H1 (cell line): ENCODE data around the gene ACTR6. TPM values are rescaled to one million over a fixed set of nuclear protein-coding genes. Genes with fewer than 3 reads are reported as not detected.

Source experiments
- ATF3 ChIP-seq: IDR thresholded peaks from 2 replicates; pipeline ENCODE4 v1.6.1; 2011; ENCODE audit warnings: low read depth, mild to moderate bottlenecking, low read length; ENCODE audit not compliant: insufficient read depth
- BCL11A ChIP-seq, 2 experiments: IDR thresholded peaks; one replicate each; pipeline ENCODE4 v1.6.1; 2011; ENCODE audit warnings: low read depth in 2 of 2, low read length in 2 of 2, mild to moderate bottlenecking in 2 of 2
- CEBPB ChIP-seq: IDR thresholded peaks from 2 replicates; pipeline ENCODE4 v1.6.1; 2012; ENCODE audit warnings: low read depth, low read length
- CTBP2 ChIP-seq: IDR thresholded peaks from 2 replicates; pipeline ENCODE4 v1.7.0; 2011; ENCODE audit warnings: borderline replicate concordance, mild to moderate bottlenecking, moderate library complexity, mixed read lengths, low read length; ENCODE audit not compliant: insufficient read depth, insufficient read length
- E2F6 ChIP-seq: IDR thresholded peaks from 2 replicates; pipeline ENCODE4 v1.6.1; 2012; ENCODE audit warnings: inconsistent platforms
- EZH2 ChIP-seq: fragments of 200-600 bp; sonication (generic); IDR thresholded peaks from 2 replicates; pipeline ENCODE4 v1.7.1; 2012; ENCODE audit warnings: low read depth, mild to moderate bottlenecking, moderate library complexity, low read length, inconsistent platforms; ENCODE audit not compliant: severe bottlenecking
- JUN ChIP-seq: IDR thresholded peaks from 2 replicates; pipeline ENCODE4 v1.6.1; 2011; ENCODE audit warnings: low read depth, mild to moderate bottlenecking, improper control_type of control experiment, low read length
- JUND ChIP-seq: IDR thresholded peaks from 2 replicates; pipeline ENCODE4 v1.6.1; 2011; ENCODE audit warnings: mild to moderate bottlenecking, improper control_type of control experiment, low read length
- MAFK ChIP-seq: IDR thresholded peaks from 2 replicates; pipeline ENCODE4 v1.6.1; 2012; ENCODE audit warnings: low read depth, mild to moderate bottlenecking, improper control_type of control experiment, low read length
- MAX ChIP-seq: IDR thresholded peaks from 2 replicates; pipeline ENCODE4 v1.6.1; 2012; ENCODE audit warnings: inconsistent platforms
- NANOG ChIP-seq: IDR thresholded peaks from 2 replicates; pipeline ENCODE4 v1.6.1; 2011; ENCODE audit warnings: low read length, low read depth, mild to moderate bottlenecking, inconsistent platforms; ENCODE audit not compliant: insufficient read depth, poor library complexity, severe bottlenecking
- PHF8 ChIP-seq: fragments of 200-600 bp; sonication (generic); conservative IDR thresholded peaks from 2 replicates; pipeline ENCODE4 v1.7.1; 2012; ENCODE audit warnings: low read depth, mild to moderate bottlenecking, inconsistent platforms, low read length, moderate library complexity
- RBBP5 ChIP-seq: IDR thresholded peaks from 2 replicates; pipeline ENCODE4 v1.7.1; 2012; ENCODE audit warnings: low read depth, mild to moderate bottlenecking, inconsistent platforms, low read length, moderate library complexity, borderline replicate concordance
- RFX5 ChIP-seq: IDR thresholded peaks from 2 replicates; pipeline ENCODE4 v1.6.1; 2011; ENCODE audit warnings: low read depth, low read length, improper control_type of control experiment, borderline replicate concordance
- SAP30 ChIP-seq: fragments of 300-600 bp; sonication (generic); IDR thresholded peaks from 2 replicates; pipeline ENCODE4 v1.7.1; 2012; ENCODE audit warnings: low read length, moderate library complexity, mild to moderate bottlenecking, inconsistent platforms; ENCODE audit not compliant: insufficient read depth, insufficient replicate concordance
- SIN3A ChIP-seq, 2 experiments: IDR thresholded peaks in 1 of 2; conservative IDR thresholded peaks in 1 of 2; 2 replicates each; pipeline ENCODE4 v1.6.1; 2011 to 2012; ENCODE audit warnings: low read length in 2 of 2, improper control_type of control experiment in 1 of 2, low read depth in 1 of 2, mild to moderate bottlenecking in 1 of 2
- SIRT6 ChIP-seq: IDR thresholded peaks from one replicate; pipeline ENCODE4 v1.7.1; 2012; ENCODE audit warnings: low read length, inconsistent platforms
- SIX5 ChIP-seq: IDR thresholded peaks from 2 replicates; pipeline ENCODE4 v1.6.1; 2011; ENCODE audit warnings: mild to moderate bottlenecking, low read depth, low read length
- SP2 ChIP-seq: IDR thresholded peaks from 2 replicates; pipeline ENCODE4 v1.6.1; 2012; ENCODE audit warnings: mild to moderate bottlenecking, low read length, inconsistent platforms
- TEAD4 ChIP-seq: IDR thresholded peaks from 2 replicates; pipeline ENCODE4 v1.6.1; 2012; ENCODE audit warnings: low read depth, low read length, inconsistent platforms, mixed read lengths
- polyA plus RNA-seq, 7 experiments: library from polyadenylated mRNA; depleted of rRNA in 3 of 7; stranded (reverse) in 5 of 7; unstranded in 2 of 7; fragments of >200 nt in 5 of 7; fragments of 200-250 nt in 2 of 7; gene quantifications; 1 replicate in 5 of 7; 2 replicates in 1 of 7; 4 replicates in 1 of 7; pipeline versions ENCODE4 v1.2.1 to v1.2.3, GENCODE V29; 2011 to 2013; ENCODE audit warnings: missing spikeins in 2 of 7, mixed read lengths in 2 of 7
- total RNA-seq: library from RNA; stranded (reverse); fragmentation: NEBNext Ultra II Directional; extraction: Animal tissue kit (Norgen Biotek cat#: 25700); gene quantifications from 2 replicates; pipeline ENCODE4 v1.2.1, GENCODE V29; 2021

Gene ACTR6
- total and polyA plus RNA-seq, 2 of the 8 experiments (the other 6 are each of a cell fraction or from before 2014, with no cell fraction given), result 10.2 to 36.8 TPM

- TF ChIP-seq E2F6 (no peak), JUN (peak; percentile 73; the same call in 1 of the 2 replicates), PHF8 (peak; percentile 74), JUND (peak; percentile 96), BCL11A (IDR thresholded peaks at IDR 0.05; ENCODE audit: low read depth in 2 of 2, low read length in 2 of 2) (no peak), MAX (no peak), SP2 (no peak), MAFK (no peak), SIN3A (conservative IDR thresholded peaks at IDR 0.05 in 1 of 2, IDR thresholded peaks at IDR 0.05 in 1 of 2; ENCODE audit: low read depth in 1 of 2, low read length in 2 of 2) (peak in 1 of 2 experiments; percentile 82; a peak in 2 of 4 replicates), RFX5 (no peak), CEBPB (no peak), NANOG (no peak), ATF3 (no peak), EZH2 (no peak), RBBP5 (peak; percentile 76), SIRT6 (no peak), SIX5 (no peak), TEAD4 (no peak), SAP30 (no peak), CTBP2 (no peak)
These were observed 66.4 kb downstream of the ACTR6 start, which contains the start of the genes DEPDC4 and SCYL2 (continued) for GRCh38 chr12:100266835-100267602.
